Measurements from ENCODE around the gene TMEM123. TPM values are rescaled to one million over a fixed set of nuclear protein-coding genes. Genes with fewer than 3 reads are reported as not detected.
A peak's percentile ranks its signal among the peaks of the same experiment; 100 is the strongest.

The TMEM123 gene
- total and polyA plus RNA-seq, 2 of the 4 experiments (the other 2 are of a cell fraction) = 96.9 to 127 TPM

GRCh38 chr11:102364991-102365390 lies 87.6 kb downstream of the TMEM123 start:
- peaks cover 32% of the 10 kb centered on the region for H3K36me3 ChIP-seq (ENCODE audit: control insufficient read depth, insufficient read depth, low read length)
- H3K9ac ChIP-seq (ENCODE audit: low read depth, low read length) = no peak overlapping the region
- H3K27me3 ChIP-seq (ENCODE audit: control insufficient read depth, insufficient read depth, low read length) = no peaks in the 10 kb centered on the region
- peaks cover 27 to 36% of the 10 kb centered on the region in 2 experiments for H3K79me1 ChIP-seq (ENCODE audit: low read depth in 1 of 2, low read length in 2 of 2)
- intact Hi-C loops (cut with micrococcal nuclease) (no loop called here), in situ Hi-C loops (cut with MboI; ENCODE audit: low sequenced_read_pairs) (no loop called here), dilution Hi-C loops (cut with HindIII; ENCODE audit: low sequenced_read_pairs, unreplicated experiment) (no loop called here)
- WGBS, 2 experiments (ENCODE audit: extremely low coverage in 2 of 2, insufficient read length in 1 of 2) = no CpG with 5 or more reads among the region's 1 CpG
- H4K8ac ChIP-seq (ENCODE audit: low read depth in 2 of 2, low read length in 2 of 2) = no peak overlapping the region
- H4K20me1 ChIP-seq (ENCODE audit: insufficient read depth, low read length) = peaks cover 13% of the 10 kb centered on the region
- H3K14ac ChIP-seq (replicated peaks; ENCODE audit: low read depth, low read length) = no peak overlapping the region
- POLR2A ChIA-PET (ENCODE audit: unreplicated experiment) = no interaction called here
- no peak overlapping the region for H2AFZ ChIP-seq (replicated peaks; ENCODE audit: low read length, poor library complexity)
- TF ChIP-seq CTCF (conservative IDR thresholded peaks at IDR 0.05; ENCODE audit: low read depth, low read length) = no peak
- no peak for TF ChIP-seq CHD1 (IDR thresholded peaks at IDR 0.05; ENCODE audit: low read depth, low read length)
- TF ChIP-seq MAFK (IDR thresholded peaks at IDR 0.05; ENCODE audit: low read depth, low read length) = no peak
- TF ChIP-seq FOS (IDR thresholded peaks at IDR 0.05; ENCODE audit: low read depth, low read length) = no peak
- TF ChIP-seq CEBPB (IDR thresholded peaks at IDR 0.05; ENCODE audit: low read depth, low read length) = no peak
- TF ChIP-seq RCOR1 (IDR thresholded peaks at IDR 0.05; ENCODE audit: insufficient replicate concordance, low read length) = no peak
- no peak for TF ChIP-seq NFE2L2 (IDR thresholded peaks at IDR 0.05; ENCODE audit: low read depth, low read length)
- TF ChIP-seq POLR2A (IDR thresholded peaks at IDR 0.05; ENCODE audit: low read depth, low read length) = no peak
- no peak for TF ChIP-seq USF2 (IDR thresholded peaks at IDR 0.05; ENCODE audit: low read depth, low read length)
- TF ChIP-seq MXI1 (IDR thresholded peaks at IDR 0.05; ENCODE audit: borderline replicate concordance, low read depth, low read length) = no peak
- no peak for TF ChIP-seq SMC3 (IDR thresholded peaks at IDR 0.05; ENCODE audit: low read depth, low read length)
- TF ChIP-seq RAD21 (IDR thresholded peaks at IDR 0.05; ENCODE audit: low read length) = no peak
- TF ChIP-seq BHLHE40 (IDR thresholded peaks at IDR 0.05; ENCODE audit: low read depth, low read length) = no peak
- TF ChIP-seq MAZ (IDR thresholded peaks at IDR 0.05; ENCODE audit: borderline replicate concordance, low read depth, low read length) = no peak
- H3K18ac ChIP-seq (ENCODE audit: low read depth, low read length) = no peak overlapping the region
- no peak overlapping the region for H3K56ac ChIP-seq (ENCODE audit: extremely low read depth, insufficient read depth, low read length)
- H3K4me1 ChIP-seq (ENCODE audit: control insufficient read depth, insufficient read depth, low read length) = peaks cover 6% of the 10 kb centered on the region
- no peak overlapping the region for H4K91ac ChIP-seq (ENCODE audit: insufficient read depth, low read depth, low read length)
- H3K9me1 ChIP-seq (ENCODE audit: insufficient read depth, low read length) = peaks cover 9% of the 10 kb centered on the region
- H3K9me3 ChIP-seq (ENCODE audit: control insufficient read depth, insufficient read depth, low read length) = no peaks in the 10 kb centered on the region
- H2BK120ac ChIP-seq (ENCODE audit: low read depth, low read length) = no peak overlapping the region
- no peak overlapping the region for H2BK20ac ChIP-seq (ENCODE audit: low read depth, low read length)
- ATAC-seq (ENCODE audit: low read depth) (no peak), DNase-seq (no peak)
- H4K5ac ChIP-seq (ENCODE audit: low read depth, low read length) = no peak overlapping the region
- H2AK9ac ChIP-seq (replicated peaks; ENCODE audit: low read depth, low read length, poor library complexity) = no peak overlapping the region
- no peak overlapping the region for H3K4ac ChIP-seq (ENCODE audit: low read depth, low read length)
- BruUV-seq (replicated peaks) = no TSS peak
- peak overlapping the region; percentile 17 for H2BK5ac ChIP-seq (ENCODE audit: low read depth, low read length, poor library complexity, severe bottlenecking)
- H3K4me3 ChIP-seq (ENCODE audit: insufficient read depth, low read depth, low read length) = no peak overlapping the region
- H2AK5ac ChIP-seq (ENCODE audit: low read depth, low read length) = no peak overlapping the region
- no peak overlapping the region for H3K23ac ChIP-seq (ENCODE audit: low read depth, low read length)
- H2BK15ac ChIP-seq (ENCODE audit: low read depth, low read length) = no peak overlapping the region
- CTCF ChIA-PET = no interaction called here
- H3K27ac ChIP-seq (ENCODE audit: insufficient read depth, low read length) = no peak overlapping the region
- no peak overlapping the region for H3K4me2 ChIP-seq (ENCODE audit: low read depth, low read length)
